Activated T-cell treated with anti-CD3 and anti-CD28 coated beads for 4 hours (primary cell): ENCODE data around the gene OR2G6.

Source experiments
- DNase-seq: peaks from one replicate; pipeline ENCODE4 v3.0.0-alpha.2; 2020

OR2G6 gene

DNA sequence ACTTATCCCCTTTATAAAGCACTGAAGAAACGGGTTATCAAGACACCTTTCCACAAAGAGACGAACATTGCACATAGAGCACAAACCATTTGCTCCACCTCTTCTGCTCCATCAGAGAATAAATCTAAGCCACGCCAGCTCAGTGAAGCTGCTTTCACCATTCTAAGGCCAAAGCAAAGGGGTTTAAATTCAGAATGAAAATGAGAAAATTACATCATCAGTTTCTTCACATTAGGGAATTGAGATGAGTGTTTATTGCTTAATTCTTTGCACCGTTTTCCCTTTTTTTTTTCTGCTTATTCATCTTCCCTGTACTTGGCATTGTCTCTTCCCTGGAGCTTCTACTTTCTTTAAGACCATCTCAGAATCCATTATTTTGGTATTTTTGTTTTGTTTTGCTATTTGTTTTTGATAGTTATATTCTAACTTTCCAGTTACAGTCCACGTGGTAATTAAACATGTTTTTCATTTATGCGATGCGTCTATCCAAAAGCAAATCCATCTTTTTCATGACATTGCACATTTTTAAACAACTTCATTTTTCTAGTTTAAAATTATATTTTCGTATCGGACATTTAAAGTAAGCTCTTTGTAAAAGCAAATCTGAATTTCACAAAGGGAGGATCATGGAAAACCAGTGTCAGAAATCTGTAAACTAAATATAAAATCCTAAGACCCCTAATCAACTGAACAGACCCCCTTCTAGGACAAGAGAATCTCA is 68.5 kb downstream of the OR2G6 start:
- DNase-seq, result no peak
